GM10266 (cell line): ENCODE results near the gene TSPEAR.

Source experiments
- DNase-seq: peaks from one replicate; pipeline ENCODE4 v3.0.0; 2012; ENCODE audit errors: extremely low spot score
- TF ChIP-seq, protein P1 (sequence below): IDR thresholded peaks from 2 replicates; pipeline ENCODE4 v1.5.1; 2012; ENCODE audit warnings: mild to moderate bottlenecking, low read depth; ENCODE audit not compliant: control insufficient read depth, insufficient read depth; ENCODE audit errors: missing control alignments

TSPEAR gene

DNA sequence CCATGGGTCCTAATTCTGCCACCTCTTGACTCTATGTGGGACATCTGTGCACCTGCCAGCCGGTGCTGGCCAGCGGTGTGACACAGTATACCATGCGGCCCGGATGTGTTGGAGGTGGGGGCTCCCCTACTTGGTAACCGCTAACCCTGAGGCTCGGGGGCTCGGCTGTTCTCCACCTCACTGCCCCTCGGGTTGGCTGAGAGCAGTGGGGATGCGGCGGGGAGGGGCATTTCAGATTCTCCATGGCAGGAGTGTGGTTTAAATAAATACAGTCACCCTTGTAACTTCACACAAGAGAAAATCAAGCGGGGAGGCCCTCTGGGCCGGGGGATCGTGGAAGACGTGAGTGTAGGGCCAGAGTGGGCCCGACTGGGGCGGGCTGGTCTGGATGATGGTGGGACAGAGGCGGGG lies 182.4 kb downstream of the TSPEAR start:
- no peak for DNase-seq
- TF ChIP-seq, protein P1, sequence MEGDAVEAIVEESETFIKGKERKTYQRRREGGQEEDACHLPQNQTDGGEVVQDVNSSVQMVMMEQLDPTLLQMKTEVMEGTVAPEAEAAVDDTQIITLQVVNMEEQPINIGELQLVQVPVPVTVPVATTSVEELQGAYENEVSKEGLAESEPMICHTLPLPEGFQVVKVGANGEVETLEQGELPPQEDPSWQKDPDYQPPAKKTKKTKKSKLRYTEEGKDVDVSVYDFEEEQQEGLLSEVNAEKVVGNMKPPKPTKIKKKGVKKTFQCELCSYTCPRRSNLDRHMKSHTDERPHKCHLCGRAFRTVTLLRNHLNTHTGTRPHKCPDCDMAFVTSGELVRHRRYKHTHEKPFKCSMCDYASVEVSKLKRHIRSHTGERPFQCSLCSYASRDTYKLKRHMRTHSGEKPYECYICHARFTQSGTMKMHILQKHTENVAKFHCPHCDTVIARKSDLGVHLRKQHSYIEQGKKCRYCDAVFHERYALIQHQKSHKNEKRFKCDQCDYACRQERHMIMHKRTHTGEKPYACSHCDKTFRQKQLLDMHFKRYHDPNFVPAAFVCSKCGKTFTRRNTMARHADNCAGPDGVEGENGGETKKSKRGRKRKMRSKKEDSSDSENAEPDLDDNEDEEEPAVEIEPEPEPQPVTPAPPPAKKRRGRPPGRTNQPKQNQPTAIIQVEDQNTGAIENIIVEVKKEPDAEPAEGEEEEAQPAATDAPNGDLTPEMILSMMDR = no peak

GRCh38 chr21:44528634-44528995 lies 182.8 kb downstream of the TSPEAR start:
- no peak for DNase-seq
- TF ChIP-seq, protein P1 = no peak

DNA sequence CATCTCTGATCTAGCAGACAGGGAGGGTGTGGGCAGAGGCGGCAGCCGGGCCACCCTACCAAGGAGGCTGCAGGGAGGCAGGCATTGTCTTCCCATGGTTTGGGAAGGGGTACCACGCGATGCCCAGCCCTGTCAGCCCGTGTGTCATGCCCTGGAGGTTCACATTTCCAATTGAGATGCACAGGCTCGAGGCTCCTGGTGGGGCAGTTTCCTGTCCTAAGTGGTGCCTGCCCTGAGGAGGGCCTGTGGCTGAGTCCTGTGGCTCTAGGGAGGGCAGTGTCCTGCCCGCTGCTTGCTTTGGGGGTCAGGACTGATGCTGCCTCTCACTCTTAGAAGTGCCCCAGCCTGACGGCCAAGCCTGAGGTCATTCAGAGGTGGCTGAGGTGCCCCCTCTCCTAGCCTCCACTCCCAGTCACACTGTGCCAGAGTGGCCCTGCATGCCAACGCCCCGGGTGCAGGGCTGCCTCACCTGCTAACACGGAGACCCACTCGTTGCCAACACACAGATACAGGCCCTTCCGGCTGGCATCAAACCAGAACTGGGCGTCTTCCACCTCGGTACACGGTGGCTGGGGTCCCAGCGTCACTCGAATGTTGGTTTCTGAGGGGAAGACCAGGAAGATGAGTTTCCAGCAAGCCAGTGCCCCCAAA lies 183.3 kb downstream of the TSPEAR start:
- TF ChIP-seq, protein P1 = no peak
- DNase-seq = no peak

- no peak for DNase-seq
- TF ChIP-seq, protein P1 = no peak
These were observed 184.0 kb downstream of the TSPEAR start for GRCh38 chr21:44527156-44527982.

DNA sequence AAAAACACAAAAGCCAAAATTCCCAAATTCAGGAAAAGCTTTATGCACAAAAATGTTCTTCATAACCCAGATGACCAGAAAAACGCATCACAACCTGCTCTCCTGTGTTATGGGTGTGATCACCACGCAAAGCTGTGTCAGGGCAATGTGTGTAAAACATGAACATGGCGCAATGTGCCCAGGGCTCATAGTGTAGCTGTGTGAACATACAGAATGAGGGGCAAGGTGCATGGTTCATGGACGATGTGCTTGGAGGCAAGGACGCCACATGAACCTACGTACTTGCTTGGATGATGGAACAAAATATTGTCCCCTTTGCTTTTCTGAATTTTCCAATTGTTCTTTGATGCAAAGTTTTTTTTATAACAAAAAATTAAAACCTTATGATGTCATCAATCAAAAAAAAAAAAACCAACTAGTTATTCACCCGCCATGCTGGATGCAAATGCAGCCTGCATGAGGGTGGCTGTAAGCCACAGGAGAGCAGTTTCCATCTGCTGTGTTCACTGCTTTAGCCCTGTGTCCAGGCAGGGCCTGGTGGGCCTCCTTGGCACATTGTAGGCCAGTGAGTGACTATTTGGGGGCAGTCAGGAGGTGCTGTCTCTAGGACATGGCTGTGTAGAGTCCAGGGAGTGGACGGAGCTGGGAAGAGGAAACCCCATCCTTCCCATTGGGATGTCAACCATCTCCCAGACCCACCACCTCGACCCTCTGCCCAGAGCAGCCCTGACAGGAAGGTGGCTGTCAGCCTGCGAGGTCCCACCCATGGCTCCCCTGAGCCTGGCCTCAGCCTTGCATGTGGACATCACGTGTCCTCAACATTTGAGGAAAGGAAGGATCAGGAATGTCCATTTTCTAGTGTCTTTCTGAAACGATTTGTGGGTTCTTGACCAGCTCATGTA lies 185.0 kb downstream of the TSPEAR start:
- no peak for DNase-seq
- TF ChIP-seq, protein P1 = no peak

DNA sequence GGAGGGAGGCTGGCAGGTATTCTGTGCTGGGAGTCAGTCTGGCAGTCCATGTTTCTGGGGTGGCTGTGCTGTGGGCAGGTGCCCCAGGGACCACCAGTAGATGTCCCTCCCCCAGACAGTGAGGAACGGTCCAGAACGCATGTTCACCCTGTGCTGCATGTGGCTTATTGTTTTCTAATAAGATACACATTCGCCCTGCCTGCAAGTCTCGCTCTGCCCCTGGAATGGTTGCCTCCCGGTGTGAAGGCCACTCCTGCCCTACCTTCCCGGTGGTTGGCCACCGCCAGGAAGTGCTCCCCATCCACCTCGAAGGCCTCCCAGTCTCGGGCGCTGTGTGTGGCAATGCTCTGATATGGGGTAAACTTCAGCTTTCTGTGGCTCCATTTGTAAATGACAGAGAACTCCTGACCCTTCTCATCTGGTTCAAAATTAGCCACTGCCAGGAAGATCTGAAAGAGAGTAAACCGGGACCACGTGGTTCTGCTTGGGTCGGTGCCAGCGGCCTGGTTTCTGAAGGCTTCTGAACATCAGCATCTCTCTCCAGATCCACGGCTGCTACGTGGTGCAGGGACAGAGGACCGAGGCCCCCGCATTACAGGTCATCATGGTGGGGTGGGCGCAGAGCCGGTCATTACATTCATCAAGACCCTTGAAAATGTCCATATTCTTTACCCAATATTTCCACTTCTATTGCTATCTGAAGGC lies 185.8 kb downstream of the TSPEAR start:
- TF ChIP-seq, protein P1 = no peak
- DNase-seq = no peak
